ENCODE measurements around the gene SLAMF9. TPM values are rescaled to one million over a fixed set of nuclear protein-coding genes. Genes with fewer than 3 reads are reported as not detected.

The SLAMF9 gene
- total and polyA plus RNA-seq, 8 donors: not detected

DNA sequence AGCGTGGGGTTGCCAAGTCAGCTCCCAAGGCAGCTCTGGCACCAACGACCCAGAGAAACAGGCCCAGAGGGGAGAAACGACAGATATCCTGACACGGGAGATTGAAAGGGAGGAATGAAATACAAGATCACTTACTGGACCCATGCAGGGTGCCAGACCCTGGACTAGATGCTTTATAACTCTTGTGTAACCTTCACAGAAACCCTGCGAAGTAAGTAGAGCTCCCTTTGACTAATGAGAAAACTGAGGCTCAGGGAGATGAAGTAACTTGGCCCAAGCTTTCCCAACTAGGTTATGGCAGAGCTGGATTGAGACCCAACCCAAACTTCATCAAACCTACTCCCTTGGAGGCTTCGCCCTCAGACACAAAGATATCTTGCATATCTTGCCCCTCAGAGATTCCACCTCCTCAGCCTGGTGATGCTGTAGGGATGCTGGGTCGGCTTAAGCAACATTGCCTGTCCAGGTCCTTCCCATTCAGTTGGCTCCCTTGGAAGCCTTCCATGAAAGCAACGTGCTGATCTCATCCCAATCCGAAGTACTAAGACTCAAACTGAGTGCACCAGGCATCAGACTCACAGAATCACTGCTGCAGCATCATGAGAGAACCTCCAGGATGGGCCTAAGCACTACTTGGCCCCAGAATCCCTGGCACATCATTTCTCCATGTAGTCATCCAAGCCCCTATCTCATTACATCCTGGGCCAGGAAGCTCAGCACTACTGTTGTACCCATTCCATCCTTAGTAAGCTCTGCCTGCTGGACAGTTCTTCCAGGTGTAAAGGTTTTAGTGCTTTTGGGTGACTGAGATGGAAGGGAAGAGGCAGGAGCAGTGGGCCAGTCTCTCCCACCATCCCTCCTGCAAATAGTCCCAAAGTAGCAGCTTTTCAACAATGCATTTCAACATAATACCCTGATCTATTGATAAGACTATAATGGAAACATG, 7.5 kb downstream of the SLAMF9 start:
- DNase-seq (no peak), ATAC-seq (no peak), FAIRE-seq (no peak)
- TF ChIP-seq, protein P1, sequence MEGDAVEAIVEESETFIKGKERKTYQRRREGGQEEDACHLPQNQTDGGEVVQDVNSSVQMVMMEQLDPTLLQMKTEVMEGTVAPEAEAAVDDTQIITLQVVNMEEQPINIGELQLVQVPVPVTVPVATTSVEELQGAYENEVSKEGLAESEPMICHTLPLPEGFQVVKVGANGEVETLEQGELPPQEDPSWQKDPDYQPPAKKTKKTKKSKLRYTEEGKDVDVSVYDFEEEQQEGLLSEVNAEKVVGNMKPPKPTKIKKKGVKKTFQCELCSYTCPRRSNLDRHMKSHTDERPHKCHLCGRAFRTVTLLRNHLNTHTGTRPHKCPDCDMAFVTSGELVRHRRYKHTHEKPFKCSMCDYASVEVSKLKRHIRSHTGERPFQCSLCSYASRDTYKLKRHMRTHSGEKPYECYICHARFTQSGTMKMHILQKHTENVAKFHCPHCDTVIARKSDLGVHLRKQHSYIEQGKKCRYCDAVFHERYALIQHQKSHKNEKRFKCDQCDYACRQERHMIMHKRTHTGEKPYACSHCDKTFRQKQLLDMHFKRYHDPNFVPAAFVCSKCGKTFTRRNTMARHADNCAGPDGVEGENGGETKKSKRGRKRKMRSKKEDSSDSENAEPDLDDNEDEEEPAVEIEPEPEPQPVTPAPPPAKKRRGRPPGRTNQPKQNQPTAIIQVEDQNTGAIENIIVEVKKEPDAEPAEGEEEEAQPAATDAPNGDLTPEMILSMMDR (IDR thresholded peaks at IDR 0.05): no peak
- Histone ChIP-seq H3K36me3 (no peaks in the 10 kb centered on the region), H3K27me3 (no peaks in the 10 kb centered on the region), H3K27ac (peak overlapping the region in 3 of 4 donors; percentile 39 to 84 (median 70)), H3K4me3 (peak overlapping the region in 3 of 4 donors; percentile 55 to 57 (median 56)), H3K9me3 (no peaks in the 10 kb centered on the region), H3K4me1 (peaks cover 3 to 12% (median 4%) of the 10 kb centered on the region in 3 donors)
- intact Hi-C loops (cut with DNase I): no loop called here
- 41 to 44% methylated on average over 9 of the region's 9 CpGs for WGBS, 2 donors

DNA sequence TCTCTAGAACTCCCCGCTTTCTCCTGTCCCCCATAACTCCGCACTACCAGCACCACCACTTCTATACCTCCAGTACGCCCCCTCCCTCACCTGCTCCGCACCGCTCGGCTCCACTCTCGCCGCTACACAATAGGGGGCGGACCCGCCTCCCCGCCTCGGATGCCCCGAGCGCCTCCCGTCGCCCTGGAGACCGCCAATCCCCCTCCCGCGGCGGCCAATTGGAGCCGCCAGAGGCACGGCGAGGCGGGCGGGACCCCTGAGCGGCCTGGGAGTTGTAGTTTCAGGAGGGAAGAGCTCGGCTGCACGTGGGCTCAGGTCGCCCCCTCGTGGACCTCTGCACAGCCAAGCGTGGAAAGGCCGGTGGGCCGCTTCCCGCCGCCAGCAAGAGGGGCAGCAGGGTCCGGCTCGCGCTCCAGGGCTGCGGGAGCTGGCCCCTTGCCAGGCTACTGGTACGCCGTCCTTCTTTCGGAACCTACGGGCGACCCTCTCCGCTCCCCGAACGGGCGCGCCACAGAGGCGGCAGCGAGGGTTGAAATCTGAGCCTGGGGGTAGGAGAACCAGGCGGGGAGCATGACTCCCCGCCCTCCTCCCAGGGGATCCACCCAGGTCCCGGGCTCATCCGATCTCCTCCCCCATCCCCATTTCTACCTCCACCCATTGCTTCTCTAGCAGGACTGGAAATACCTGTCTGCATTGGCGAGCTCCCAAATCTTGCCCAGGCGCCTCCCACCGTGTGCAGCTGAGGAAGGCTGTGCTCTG, 8.4 kb downstream of the SLAMF9 start, which contains the start of gene IGSF9:
IGSF9 (minus strand) TSS at position 131 of the 759 bp plus-strand sequence. CDS start 2,159 bp downstream, outside the sequence.
- intact Hi-C loops (cut with DNase I): loop anchor here in 1 of 3 donors (2.0 kb wide), 1 partner anchor 57 kb away; no protein-coding TSS in a partner anchor
- 2 to 3% methylated on average over 51 to 58 of the region's 58 CpGs for WGBS, 2 donors

DNA sequence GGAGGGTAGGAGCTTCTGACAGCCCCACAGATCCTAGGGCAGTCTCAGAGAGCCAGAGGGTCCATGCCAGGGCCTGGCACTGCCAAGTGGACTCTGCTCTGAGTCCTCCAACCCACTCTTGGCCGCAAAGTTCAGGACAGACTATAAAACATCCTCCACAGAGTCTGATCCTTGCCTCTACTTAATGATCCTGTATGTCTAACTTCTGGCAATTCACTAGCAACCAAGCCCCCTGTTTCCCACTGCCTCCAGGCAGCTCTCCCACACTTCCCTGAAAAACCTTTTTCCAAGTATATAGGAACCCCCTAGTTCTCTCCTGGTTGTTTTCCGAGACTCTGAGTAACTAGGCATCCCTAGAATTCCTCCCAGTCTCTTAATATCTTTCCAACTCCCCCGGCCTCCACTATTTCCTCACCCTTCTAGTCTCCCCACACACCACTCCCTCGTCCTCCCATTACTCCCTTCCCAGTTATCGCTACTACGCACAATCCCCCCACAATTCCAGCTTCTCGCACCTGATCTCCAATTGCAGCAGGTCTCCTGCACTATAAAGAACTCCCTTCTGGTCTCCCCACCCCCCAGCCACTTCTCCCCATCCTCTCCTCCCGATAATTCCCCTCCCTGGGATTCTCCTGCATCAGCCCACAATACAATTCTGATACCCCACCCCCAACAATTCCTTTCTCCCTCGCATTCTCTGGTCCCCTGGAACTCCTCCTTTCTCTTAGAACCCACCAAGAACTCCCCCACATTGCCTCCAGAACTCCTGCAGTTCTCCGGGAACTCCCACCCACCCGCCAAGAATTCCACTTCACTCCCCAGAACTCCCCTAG, 9.2 kb downstream of the SLAMF9 start:
- TF ChIP-seq, protein P1 (IDR thresholded peaks at IDR 0.05): no peak
- peaks cover 3 to 12% (median 4%) of the 10 kb centered on the region in 3 donors for H3K4me1 ChIP-seq
- no peak for FAIRE-seq
- no peaks in the 10 kb centered on the region for H3K36me3 ChIP-seq
- no peaks in the 10 kb centered on the region for H3K27me3 ChIP-seq
- 46 to 55% methylated on average over 11 of the region's 11 CpGs for WGBS, 2 donors
- DNase-seq: no peak
- intact Hi-C loops (cut with DNase I): loop anchor here in 1 of 3 donors (2.0 kb wide), 1 partner anchor 58 kb away; no protein-coding TSS in a partner anchor
- H3K9me3 ChIP-seq: no peaks in the 10 kb centered on the region
- peak overlapping the region in 1 of 4 donors; percentile 44 for H3K27ac ChIP-seq
- peak overlapping the region in 2 of 4 donors; percentile 55 to 56 for H3K4me3 ChIP-seq
- ATAC-seq: no peak

More for the DNA sequence above, 8.4 kb downstream of the SLAMF9 start, which contains the start of gene IGSF9:
- DNase-seq (peak; percentile 87 to 96 (median 92)), ATAC-seq (peak; percentile 91 to 94 (median 92)), FAIRE-seq (no peak)
- Histone ChIP-seq H3K27me3 (no peaks in the 10 kb centered on the region), H3K4me1 (peaks cover 3 to 12% (median 4%) of the 10 kb centered on the region in 3 donors), H3K27ac (peak within 1 kb of the TSS; percentile 44 to 84 (median 70)), H3K36me3 (no peaks in the 10 kb centered on the region), H3K4me3 (peak within 1 kb of the TSS; percentile 7 to 57 (median 56)), H3K9me3 (no peaks in the 10 kb centered on the region)
- TF ChIP-seq, protein P1 (IDR thresholded peaks at IDR 0.05): peak in 3 of 4 donors; percentile 13 to 22 (median 20)

DNA sequence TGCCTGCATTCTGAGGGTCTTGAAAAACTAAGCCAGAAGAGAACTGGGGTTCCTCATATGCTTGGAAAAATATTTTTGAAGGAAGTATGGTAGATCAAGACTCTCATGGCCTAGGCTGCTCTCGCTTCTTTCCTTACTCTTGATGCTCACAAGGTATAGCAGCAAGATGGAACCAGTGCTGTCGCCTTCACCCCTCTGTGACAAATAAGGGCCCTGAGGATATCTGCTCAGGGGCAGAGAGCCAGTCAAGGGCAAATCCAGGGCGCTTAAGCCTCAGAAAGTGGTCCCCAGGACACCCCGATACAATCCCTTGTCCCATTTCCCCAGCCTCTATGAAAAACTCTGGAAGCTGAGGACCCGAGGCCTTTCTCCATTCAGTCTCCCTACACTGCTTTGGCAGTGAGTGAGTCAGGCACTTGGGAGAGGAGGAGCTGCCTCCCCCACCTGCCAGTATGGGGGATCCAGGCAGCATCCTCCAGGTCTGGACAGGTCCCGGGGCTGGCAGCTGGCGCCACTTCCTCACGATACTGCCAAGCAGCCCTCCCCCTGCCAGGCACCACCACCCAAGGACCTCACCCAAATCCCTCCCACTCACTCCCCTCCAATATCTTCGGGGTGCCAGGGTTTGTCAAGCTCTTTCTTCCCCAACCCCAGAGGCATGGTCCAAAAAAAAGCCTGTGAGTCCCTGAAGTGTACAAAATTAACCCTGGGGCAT, 10.0 kb downstream of the SLAMF9 start:
- Histone ChIP-seq H3K27ac (no peak overlapping the region), H3K27me3 (no peaks in the 10 kb centered on the region), H3K36me3 (no peaks in the 10 kb centered on the region), H3K4me3 (no peak overlapping the region), H3K4me1 (peaks cover 0 to 8% (median 4%) of the 10 kb centered on the region in 3 donors), H3K9me3 (no peaks in the 10 kb centered on the region)
- DNase-seq (peak in 1 of 6 donors; percentile 67), FAIRE-seq (no peak), ATAC-seq (no peak)
- TF ChIP-seq, protein P1 (IDR thresholded peaks at IDR 0.05): no peak
- 74 to 78% methylated on average over 9 of the region's 9 CpGs for WGBS, 2 donors
- intact Hi-C loops (cut with DNase I): loop anchor here in 1 of 3 donors (2.0 kb wide), 1 partner anchor 59 kb away; no protein-coding TSS in a partner anchor

Measured in pancreas (tissue), 10 donors.